HepG2 (cell line): ENCODE results near the gene SLC27A1.

Experiments used
- CAMTA2 ChIP-seq: sonication (generic); formaldehyde crosslinking; IDR thresholded peaks from 2 replicates; pipeline ENCODE4 v1.4.0; 2020; ENCODE audit warnings: mild to moderate bottlenecking, missing genetic modification reagents, borderline replicate concordance
- JUND ChIP-seq: sonication (generic); formaldehyde crosslinking; IDR thresholded peaks from 2 replicates; pipeline ENCODE4 v1.8.0; 2022; ENCODE audit warnings: mild to moderate bottlenecking, missing genetic modification reagents
- KLF16 ChIP-seq, 2 experiments: sonication (generic) in 1 of 2; formaldehyde crosslinking in 1 of 2; IDR thresholded peaks; 2 replicates each; pipeline versions ENCODE4 v1.6.1 to v1.8.0; 2016 to 2023; ENCODE audit warnings: missing genetic modification reagents in 2 of 2, missing compliant biosample characterization in 1 of 2
- KMT2A ChIP-seq: sonication (generic); formaldehyde crosslinking; IDR thresholded peaks from 2 replicates; pipeline ENCODE4 v1.4.0; 2020; ENCODE audit warnings: missing genetic modification reagents
- WIZ ChIP-seq: sonication (generic); formaldehyde crosslinking; IDR thresholded peaks from 2 replicates; pipeline ENCODE4 v1.5.1; 2020; ENCODE audit warnings: mild to moderate bottlenecking, missing genetic modification reagents
- ZNF274 ChIP-seq: sonication (generic); formaldehyde crosslinking; IDR thresholded peaks from 2 replicates; pipeline ENCODE4 v1.5.1; 2020; ENCODE audit warnings: mild to moderate bottlenecking, missing genetic modification reagents
- TF ChIP-seq, protein P1 (sequence below): sonication (generic); formaldehyde crosslinking; conservative IDR thresholded peaks from 2 replicates; pipeline ENCODE4 v1.4.0; 2020; ENCODE audit warnings: missing genetic modification reagents

GRCh38 chr19:17530586-17530985 lies 60.3 kb downstream of the SLC27A1 start:
- no peak for TF ChIP-seq KLF16 (CRISPR knock-in tag; IDR thresholded peaks at IDR 0.05)
- TF ChIP-seq CAMTA2 (CRISPR knock-in tag), result no peak
- TF ChIP-seq WIZ (CRISPR knock-in tag), result no peak
- TF ChIP-seq ZNF274, result no peak
- TF ChIP-seq JUND, result no peak
- TF ChIP-seq KMT2A, result no peak
- TF ChIP-seq, protein P1, sequence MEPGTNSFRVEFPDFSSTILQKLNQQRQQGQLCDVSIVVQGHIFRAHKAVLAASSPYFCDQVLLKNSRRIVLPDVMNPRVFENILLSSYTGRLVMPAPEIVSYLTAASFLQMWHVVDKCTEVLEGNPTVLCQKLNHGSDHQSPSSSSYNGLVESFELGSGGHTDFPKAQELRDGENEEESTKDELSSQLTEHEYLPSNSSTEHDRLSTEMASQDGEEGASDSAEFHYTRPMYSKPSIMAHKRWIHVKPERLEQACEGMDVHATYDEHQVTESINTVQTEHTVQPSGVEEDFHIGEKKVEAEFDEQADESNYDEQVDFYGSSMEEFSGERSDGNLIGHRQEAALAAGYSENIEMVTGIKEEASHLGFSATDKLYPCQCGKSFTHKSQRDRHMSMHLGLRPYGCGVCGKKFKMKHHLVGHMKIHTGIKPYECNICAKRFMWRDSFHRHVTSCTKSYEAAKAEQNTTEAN (CRISPR knock-in tag), result no peak
